Fibroblast of mammary gland (primary cell): ENCODE results near the gene TIGD2.
A peak's percentile ranks its signal among the peaks of the same experiment; 100 is the strongest.

Experiments
- DNase-seq: peaks from one replicate; pipeline ENCODE4 v3.0.0-alpha.2; 2010; ENCODE audit warnings: low read depth
- H3K4me3 ChIP-seq: 2 replicates; pipeline ENCODE4 v1.5.1; 2011; ENCODE audit warnings: low read depth, mild to moderate bottlenecking, low read length, moderate library complexity; ENCODE audit not compliant: control insufficient read depth
- CTCF ChIP-seq: conservative IDR thresholded peaks from 2 replicates; pipeline ENCODE4 v1.5.1; 2011; ENCODE audit warnings: low read depth, low read length, inconsistent platforms; ENCODE audit not compliant: control insufficient read depth, insufficient read depth

TIGD2 gene

DNA sequence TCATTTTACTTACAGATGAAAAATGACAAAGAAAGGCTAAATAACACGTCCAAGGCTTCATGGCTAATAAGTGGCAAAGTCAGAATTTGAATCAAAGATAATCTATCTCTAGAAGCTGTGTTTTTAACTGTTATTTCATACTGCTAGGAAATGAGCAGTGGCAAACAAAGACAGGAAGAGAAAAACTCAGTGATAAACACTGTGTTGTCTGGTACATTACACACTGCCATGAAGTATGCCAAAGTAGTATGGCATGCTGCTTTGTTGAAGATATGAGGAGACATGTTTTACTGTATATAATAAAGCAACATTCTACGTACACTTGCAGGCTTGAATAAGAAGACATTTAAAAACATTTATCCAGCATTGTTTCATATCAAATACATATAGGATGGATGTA, 49.5 kb downstream of the TIGD2 start:
- no peak for TF ChIP-seq CTCF
- no peak overlapping the region for H3K4me3 ChIP-seq
- DNase-seq, result no peak

- no peak for TF ChIP-seq CTCF
- DNase-seq, result peak; percentile 73
- H3K4me3 ChIP-seq, result no peak overlapping the region
Measured at GRCh38 chr4:89161841-89162240, 50.5 kb downstream of the TIGD2 start.

DNA sequence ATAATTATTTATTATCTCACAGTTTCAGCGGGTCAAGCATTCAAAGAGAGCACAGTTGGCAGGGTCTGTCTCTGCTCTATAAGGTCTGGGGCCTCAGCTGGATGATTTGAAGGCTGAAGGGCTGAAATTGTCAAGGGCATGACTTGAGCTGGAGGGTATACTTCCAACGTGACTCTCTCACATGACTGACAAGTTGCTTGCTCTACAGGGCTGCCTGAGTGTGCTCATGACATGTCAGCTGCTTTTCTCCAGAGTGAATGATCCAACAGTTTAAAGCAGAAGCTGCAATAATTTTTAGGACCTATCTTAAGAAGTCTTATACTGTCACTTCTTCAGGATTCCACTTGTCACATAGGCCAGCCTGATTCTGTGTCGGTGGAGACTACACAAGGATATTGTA, 51.2 kb downstream of the TIGD2 start:
- no peak for DNase-seq

DNA sequence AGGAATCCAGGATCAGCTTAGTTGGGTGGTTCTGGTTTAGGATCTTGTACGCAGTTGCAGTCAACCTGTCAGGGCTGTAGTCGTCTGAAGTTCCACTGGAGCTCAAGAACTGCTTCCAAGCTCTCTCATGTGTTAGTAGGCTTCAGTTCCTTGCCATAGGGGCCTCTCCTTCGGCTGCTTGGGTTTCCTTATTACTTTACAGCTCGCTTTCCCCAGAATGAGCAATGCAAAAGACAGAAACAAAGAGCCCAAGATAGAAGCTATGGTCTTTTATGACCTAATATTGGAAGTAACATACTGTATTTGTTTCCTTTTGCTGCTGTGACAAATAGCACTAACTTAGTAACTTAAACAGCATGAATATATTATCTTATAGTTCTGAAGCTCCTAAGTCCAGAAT, 51.7 kb downstream of the TIGD2 start:
- DNase-seq, result no peak
- no peak overlapping the region for H3K4me3 ChIP-seq
- no peak for TF ChIP-seq CTCF

More for the DNA sequence above, 51.2 kb downstream of the TIGD2 start:
- no peak overlapping the region for H3K4me3 ChIP-seq
- no peak for TF ChIP-seq CTCF

GRCh38 chr4:89164400-89164799, 53.1 kb downstream of the TIGD2 start:
- TF ChIP-seq CTCF, result no peak
- DNase-seq, result no peak
- no peak overlapping the region for H3K4me3 ChIP-seq
